Measurements from ENCODE around the gene ZNF516.
A peak's percentile ranks its signal among the peaks of the same experiment; 100 is the strongest.

The ZNF516 gene

DNA sequence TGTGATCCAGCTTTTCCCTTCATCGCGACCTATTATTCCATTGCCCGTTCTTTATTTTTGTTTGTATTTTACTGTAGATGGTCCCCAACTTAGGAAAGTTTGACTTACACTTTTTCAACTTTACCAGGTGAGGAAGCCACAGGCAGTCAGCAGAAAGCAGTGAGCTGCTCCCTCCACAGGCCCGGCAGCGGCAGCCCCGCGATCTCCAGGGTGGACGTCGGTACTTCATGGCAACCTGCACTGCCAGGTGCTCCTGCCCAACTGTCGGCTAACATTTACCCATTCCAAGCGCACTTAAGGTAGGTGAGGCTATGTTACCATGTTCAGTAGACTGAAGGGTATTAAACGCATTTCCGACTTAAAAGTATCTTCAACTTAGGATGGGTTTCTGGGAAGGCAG, 12.8 kb downstream of the ZNF516 start:
- H3K27me3 ChIP-seq (ENCODE audit: control insufficient read depth, insufficient read depth, low read length), result no peaks in the 10 kb centered on the region
- no peaks in the 10 kb centered on the region for H3K9me3 ChIP-seq (ENCODE audit: control insufficient read depth, low read length)
- peaks cover 28% of the 10 kb centered on the region for H3K79me2 ChIP-seq
- H3K4me3 ChIP-seq (ENCODE audit: low read depth, low read length), result no peak overlapping the region
- no peak overlapping the region for H3K27ac ChIP-seq
- no peak overlapping the region for H3K9ac ChIP-seq
- no peak for TF ChIP-seq CTCF (IDR thresholded peaks at IDR 0.05)
- H3K4me1 ChIP-seq, result peaks cover 2% of the 10 kb centered on the region
- H3K4me2 ChIP-seq (ENCODE audit: low read length), result no peak overlapping the region
- no peaks in the 10 kb centered on the region for H3K36me3 ChIP-seq (ENCODE audit: control insufficient read depth, insufficient read depth, low read length)
- no peak overlapping the region for H2AFZ ChIP-seq

GRCh38 chr18:76480913-76481312, 14.1 kb downstream of the ZNF516 start:
- peaks cover 2% of the 10 kb centered on the region for H3K4me1 ChIP-seq
- TF ChIP-seq CTCF (IDR thresholded peaks at IDR 0.05), result no peak
- no peak overlapping the region for H3K4me2 ChIP-seq (ENCODE audit: low read length)
- no peaks in the 10 kb centered on the region for H3K9me3 ChIP-seq (ENCODE audit: control insufficient read depth, low read length)
- peaks cover 25% of the 10 kb centered on the region for H3K79me2 ChIP-seq
- H2AFZ ChIP-seq, result no peak overlapping the region
- H3K9ac ChIP-seq, result no peak overlapping the region
- no peaks in the 10 kb centered on the region for H3K27me3 ChIP-seq (ENCODE audit: control insufficient read depth, insufficient read depth, low read length)
- H3K4me3 ChIP-seq (ENCODE audit: low read depth, low read length), result no peak overlapping the region
- no peaks in the 10 kb centered on the region for H3K36me3 ChIP-seq (ENCODE audit: control insufficient read depth, insufficient read depth, low read length)
- H3K27ac ChIP-seq, result no peak overlapping the region

GRCh38 chr18:76479351-76480238, 15.4 kb downstream of the ZNF516 start:
- Histone ChIP-seq H3K4me1 (peaks cover 2% of the 10 kb centered on the region), H3K27ac (no peak overlapping the region), H3K4me3 (ENCODE audit: low read depth, low read length) (no peak overlapping the region), H3K9ac (no peak overlapping the region), H2AFZ (no peak overlapping the region), H3K79me2 (peaks cover 20% of the 10 kb centered on the region), H3K9me3 (ENCODE audit: control insufficient read depth, low read length) (no peaks in the 10 kb centered on the region), H3K4me2 (ENCODE audit: low read length) (no peak overlapping the region), H3K36me3 (ENCODE audit: control insufficient read depth, insufficient read depth, low read length) (no peaks in the 10 kb centered on the region), H3K27me3 (ENCODE audit: control insufficient read depth, insufficient read depth, low read length) (no peaks in the 10 kb centered on the region)
- TF ChIP-seq CTCF (IDR thresholded peaks at IDR 0.05), result no peak

DNA sequence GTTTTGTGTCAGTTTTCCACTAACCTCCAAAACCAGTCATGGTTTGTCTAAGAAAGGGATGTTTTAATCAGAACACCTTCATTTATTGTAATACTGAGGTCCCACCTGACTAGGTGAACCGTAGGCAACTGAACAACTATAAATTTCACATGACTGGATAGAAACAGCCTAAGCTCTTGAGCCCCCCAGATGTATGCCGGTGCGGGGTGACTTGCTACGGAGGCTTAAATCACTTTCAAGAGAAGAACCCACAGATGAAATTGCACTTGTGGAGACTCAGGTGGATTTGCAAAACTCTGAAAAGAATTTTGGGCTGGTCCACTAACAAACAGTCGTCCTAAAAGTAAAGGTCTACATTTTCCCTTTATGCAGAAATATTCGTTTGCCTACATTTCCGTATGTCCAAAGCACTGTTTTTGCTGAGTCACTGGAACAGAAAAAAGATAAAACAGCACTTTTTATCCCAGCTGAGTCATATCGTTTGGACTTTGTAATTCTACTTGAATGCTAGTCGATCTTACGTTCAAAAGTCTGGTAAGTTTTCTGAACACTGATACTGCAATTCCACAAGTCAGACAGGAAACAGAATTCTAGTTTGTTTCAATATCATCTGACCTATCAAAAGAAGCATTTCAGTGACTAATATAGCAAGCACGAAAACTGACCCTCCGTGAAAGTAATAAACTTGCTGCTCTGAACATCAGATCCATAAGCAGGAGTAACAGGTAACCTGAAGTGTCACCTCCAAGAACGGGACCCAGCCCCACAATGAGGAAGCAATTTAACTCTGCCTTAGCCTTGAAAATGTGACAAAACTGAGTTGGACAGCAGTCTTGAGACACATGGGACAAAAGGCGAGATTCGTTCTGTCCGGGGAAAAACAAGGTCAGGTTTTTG, 18.1 kb downstream of the ZNF516 start:
- no peak overlapping the region for H2AFZ ChIP-seq
- H3K79me2 ChIP-seq, result peaks cover 19% of the 10 kb centered on the region
- no peaks in the 10 kb centered on the region for H3K9me3 ChIP-seq (ENCODE audit: control insufficient read depth, low read length)
- no peak overlapping the region for H3K27ac ChIP-seq
- TF ChIP-seq CTCF (IDR thresholded peaks at IDR 0.05), result no peak
- H3K4me2 ChIP-seq (ENCODE audit: low read length), result peak overlapping the region; percentile 27
- no peaks in the 10 kb centered on the region for H3K36me3 ChIP-seq (ENCODE audit: control insufficient read depth, insufficient read depth, low read length)
- no peaks in the 10 kb centered on the region for H3K27me3 ChIP-seq (ENCODE audit: control insufficient read depth, insufficient read depth, low read length)
- peaks cover 2% of the 10 kb centered on the region for H3K4me1 ChIP-seq
- H3K4me3 ChIP-seq (ENCODE audit: low read depth, low read length), result peak overlapping the region; percentile 13
- no peak overlapping the region for H3K9ac ChIP-seq
